IMR-90 (cell line): Measurements from ENCODE around the gene PGS1. TPM values are rescaled to one million over a fixed set of nuclear protein-coding genes. Genes with fewer than 3 reads are reported as not detected.
A peak's percentile ranks its signal among the peaks of the same experiment; 100 is the strongest.

Experiments used
- ATAC-seq: fragments of 200-7000 bp; cut with Tn5 transposase; 2 replicates; pipeline ENCODE4 v1.9.1; 2020; ENCODE audit warnings: low read depth, mild to moderate bottlenecking, moderate library complexity
- BruUV-seq: library from RNA; stranded (reverse); fragments of 400-500 nt; replicated peaks from 2 replicates; lab custom pipeline; 2021; lab: Mats Ljungman, UMichigan
- CTCF ChIA-PET: fragments of 300-600 bp; formaldehyde crosslinking; extraction: SDS; loops from one replicate; lab custom pipeline; 2021; ENCODE audit warnings: antibody characterized with exemption; lab: Yijun Ruan, JAX
- POLR2A ChIA-PET: fragments of 300-600 bp; sonication (Branson Sonifier 250); formaldehyde crosslinking; loops from one replicate; lab custom pipeline; 2022; ENCODE audit warnings: antibody characterized with exemption; ENCODE audit not compliant: unreplicated experiment; lab: Charles Lee
- DNase-seq: peaks from one replicate; pipeline ENCODE4 v3.0.0; 2013
- H2AFZ ChIP-seq: replicated peaks from 2 replicates; pipeline ENCODE3; 2013; ENCODE audit warnings: low read length, mild to moderate bottlenecking; ENCODE audit not compliant: poor library complexity
- H2AK5ac ChIP-seq: 2 replicates; pipeline ENCODE4 v1.6.1; 2013; ENCODE audit warnings: low read depth, low read length, inconsistent platforms
- H2AK9ac ChIP-seq: replicated peaks from 2 replicates; pipeline ENCODE3; 2013; ENCODE audit warnings: mild to moderate bottlenecking, low read depth, low read length, moderate library complexity; ENCODE audit not compliant: poor library complexity
- H2BK120ac ChIP-seq: 2 replicates; pipeline ENCODE4 v1.6.1; 2013; ENCODE audit warnings: low read depth, low read length, inconsistent platforms
- H2BK15ac ChIP-seq: 3 replicates; pipeline ENCODE4 v1.6.1; 2013; ENCODE audit warnings: low read depth, low read length, inconsistent platforms
- H2BK20ac ChIP-seq: 2 replicates; pipeline ENCODE4 v1.6.1; 2013; ENCODE audit warnings: low read depth, mild to moderate bottlenecking, inconsistent platforms, low read length, moderate library complexity
- H2BK5ac ChIP-seq: 2 replicates; pipeline ENCODE4 v1.6.1; 2013; ENCODE audit warnings: mild to moderate bottlenecking, low read depth, low read length, inconsistent platforms; ENCODE audit not compliant: poor library complexity, severe bottlenecking
- H3K14ac ChIP-seq: replicated peaks from 2 replicates; pipeline ENCODE4 v1.6.1; 2013; ENCODE audit warnings: low read depth, low read length, inconsistent platforms
- H3K18ac ChIP-seq: 2 replicates; pipeline ENCODE4 v1.6.1; 2013; ENCODE audit warnings: low read depth, low read length, control low read depth
- H3K23ac ChIP-seq: 2 replicates; pipeline ENCODE4 v1.6.1; 2013; ENCODE audit warnings: low read depth, low read length, inconsistent platforms
- H3K27ac ChIP-seq: 2 replicates; pipeline ENCODE4 v1.5.1; 2013; ENCODE audit warnings: mild to moderate bottlenecking, control low read depth, low read length; ENCODE audit not compliant: insufficient read depth
- H3K27me3 ChIP-seq: 2 replicates; pipeline ENCODE4 v1.6.1; 2013; ENCODE audit warnings: low read length; ENCODE audit not compliant: control insufficient read depth, insufficient read depth
- H3K36me3 ChIP-seq: 2 replicates; pipeline ENCODE4 v1.6.1; 2013; ENCODE audit warnings: low read length, mixed read lengths; ENCODE audit not compliant: control insufficient read depth, insufficient read depth
- H3K4ac ChIP-seq: 2 replicates; pipeline ENCODE4 v1.6.1; 2013; ENCODE audit warnings: low read depth, low read length, inconsistent platforms
- H3K4me1 ChIP-seq: 2 replicates; pipeline ENCODE4 v1.6.1; 2013; ENCODE audit warnings: low read length, mixed read lengths; ENCODE audit not compliant: control insufficient read depth, insufficient read depth
- H3K4me2 ChIP-seq: 2 replicates; pipeline ENCODE4 v1.6.1; 2013; ENCODE audit warnings: low read depth, mild to moderate bottlenecking, control low read depth, low read length, moderate library complexity
- H3K4me3 ChIP-seq: 2 replicates; pipeline ENCODE4 v1.5.1; 2013; ENCODE audit warnings: low read depth, mild to moderate bottlenecking, control low read depth, low read length, moderate library complexity; ENCODE audit not compliant: insufficient read depth
- H3K56ac ChIP-seq: 2 replicates; pipeline ENCODE4 v1.6.1; 2013; ENCODE audit warnings: low read length, inconsistent platforms; ENCODE audit not compliant: insufficient read depth; ENCODE audit errors: extremely low read depth
- H3K79me1 ChIP-seq, 2 experiments: 2 replicates each; pipeline ENCODE4 v1.6.1; 2013; ENCODE audit warnings: low read length in 2 of 2, inconsistent platforms in 1 of 2, low read depth in 1 of 2
- H3K9ac ChIP-seq: 2 replicates; pipeline ENCODE4 v1.6.1; 2013; ENCODE audit warnings: low read depth, low read length, control low read depth
- H3K9me1 ChIP-seq: 2 replicates; pipeline ENCODE4 v1.6.1; 2013; ENCODE audit warnings: low read length, inconsistent platforms; ENCODE audit not compliant: insufficient read depth
- H3K9me3 ChIP-seq: 2 replicates; pipeline ENCODE4 v1.6.1; 2013; ENCODE audit warnings: low read length; ENCODE audit not compliant: control insufficient read depth, insufficient read depth
- H4K20me1 ChIP-seq: 2 replicates; pipeline ENCODE4 v1.6.1; 2013; ENCODE audit warnings: low read length, inconsistent platforms; ENCODE audit not compliant: insufficient read depth
- H4K5ac ChIP-seq: 2 replicates; pipeline ENCODE4 v1.6.1; 2013; ENCODE audit warnings: mild to moderate bottlenecking, low read depth, low read length, control low read depth
- H4K8ac ChIP-seq, 2 experiments: 2 replicates each; pipeline ENCODE4 v1.6.1; 2013; ENCODE audit warnings: low read depth in 2 of 2, low read length in 2 of 2, control low read depth in 1 of 2, inconsistent platforms in 1 of 2
- H4K91ac ChIP-seq: 2 replicates; pipeline ENCODE4 v1.6.1; 2013; ENCODE audit warnings: low read depth, low read length, inconsistent platforms; ENCODE audit not compliant: insufficient read depth
- CEBPB ChIP-seq: IDR thresholded peaks from 2 replicates; pipeline ENCODE4 v1.6.1; 2012; ENCODE audit warnings: low read depth, low read length, improper control_type of control experiment
- FOS ChIP-seq: fragments of 150-350 bp; IDR thresholded peaks from 2 replicates; pipeline ENCODE4 v1.6.1; 2016; ENCODE audit warnings: low read depth, low read length
- MAFK ChIP-seq: IDR thresholded peaks from 2 replicates; pipeline ENCODE4 v1.6.1; 2012; ENCODE audit warnings: low read depth, low read length, improper control_type of control experiment
- MXI1 ChIP-seq: IDR thresholded peaks from 2 replicates; pipeline ENCODE4 v1.6.1; 2012; ENCODE audit warnings: low read depth, mild to moderate bottlenecking, low read length, moderate library complexity, borderline replicate concordance
- NFE2L2 ChIP-seq: fragments of 150-350 bp; IDR thresholded peaks from 2 replicates; pipeline ENCODE4 v1.6.1; 2016; ENCODE audit warnings: low read depth, mild to moderate bottlenecking, low read length
- POLR2A ChIP-seq: IDR thresholded peaks from 2 replicates; pipeline ENCODE4 v1.6.1; 2012; ENCODE audit warnings: mild to moderate bottlenecking, low read depth, low read length
- RAD21 ChIP-seq: IDR thresholded peaks from 2 replicates; pipeline ENCODE4 v1.6.1; 2012; ENCODE audit warnings: low read length, improper control_type of control experiment
- RCOR1 ChIP-seq: IDR thresholded peaks from 2 replicates; pipeline ENCODE4 v1.6.1; 2012; ENCODE audit warnings: mild to moderate bottlenecking, low read length, improper control_type of control experiment; ENCODE audit not compliant: insufficient replicate concordance
- RFX5 ChIP-seq: IDR thresholded peaks from 2 replicates; pipeline ENCODE4 v1.8.0; 2012; ENCODE audit warnings: low read depth, mild to moderate bottlenecking, low read length, moderate library complexity
- SMC3 ChIP-seq: fragments of 150-350 bp; IDR thresholded peaks from 2 replicates; pipeline ENCODE4 v1.6.1; 2016; ENCODE audit warnings: low read depth, mild to moderate bottlenecking, antibody characterized with exemption, low read length, moderate library complexity
- WGBS, 2 experiments: methylation state at CpG; one replicate each; pipeline versions ENCODE4 v1.1.5 to v1.1.7; 2013; ENCODE audit warnings: missing lambda C conversion rate in 2 of 2; ENCODE audit not compliant: insufficient read length in 1 of 2; ENCODE audit errors: extremely low coverage in 2 of 2; 5-methylcytosine and 5-hydroxymethylcytosine counted together
- dilution Hi-C: fragments of 300-500 bp; cut with HindIII; formaldehyde crosslinking; loops from one replicate; pipeline ENCODE4 v1.14.3; 2018; ENCODE audit warnings: low sequenced_read_pairs; ENCODE audit not compliant: unreplicated experiment
- in situ Hi-C: fragments of 300-500 bp; cut with MboI; formaldehyde crosslinking; loops from 3 replicates; pipeline ENCODE4 v1.14.3; 2019; ENCODE audit warnings: low sequenced_read_pairs, inconsistent platforms, mixed read lengths
- intact Hi-C: fragments of 100-400 bp; cut with micrococcal nuclease; formaldehyde crosslinking; loops from 2 replicates; pipeline ENCODE4 v1.10.0; 2022
- polyA plus RNA-seq, 3 experiments: library from polyadenylated mRNA; depleted of rRNA; stranded (reverse); fragments of >200 nt; gene quantifications; 2 replicates each; pipeline ENCODE4 v1.2.3, GENCODE V29; 2012; ENCODE audit warnings: low replicate concordance in 1 of 3
- total RNA-seq: library from RNA; depleted of rRNA; stranded (reverse); fragments of >200 nt; gene quantifications from 2 replicates; pipeline ENCODE4 v1.2.3, GENCODE V29; 2012

The PGS1 gene
- total and polyA plus RNA-seq, 2 of the 4 experiments (the other 2 are of a cell fraction): 18.5 to 43.2 TPM

- Histone ChIP-seq H3K56ac (no peak overlapping the region), H3K14ac (no peak overlapping the region), H2AFZ (no peak overlapping the region), H3K18ac (no peak overlapping the region), H3K23ac (no peak overlapping the region), H2BK15ac (no peak overlapping the region), H3K79me1 (peaks cover 0 to 13% of the 10 kb centered on the region in 2 experiments; a peak in 1 of 4 replicates), H2BK120ac (no peak overlapping the region), H2AK5ac (peak overlapping the region; percentile 9; the same call in 1 of the 2 replicates), H3K4ac (no peak overlapping the region), H3K27ac (no peak overlapping the region), H3K27me3 (no peaks in the 10 kb centered on the region), H4K20me1 (no peaks in the 10 kb centered on the region), H3K9ac (no peak overlapping the region), H2BK20ac (no peak overlapping the region), H3K4me1 (peaks cover 14% of the 10 kb centered on the region; the same call in 1 of the 2 replicates), H4K91ac (no peak overlapping the region), H4K5ac (no peak overlapping the region), H3K9me3 (no peaks in the 10 kb centered on the region), H2BK5ac (no peak overlapping the region), H3K4me2 (no peak overlapping the region), H2AK9ac (no peak overlapping the region), H3K9me1 (peaks cover 3% of the 10 kb centered on the region; the same call in 1 of the 2 replicates), H4K8ac (no peak overlapping the region), H3K4me3 (no peak overlapping the region), H3K36me3 (peaks cover 36% of the 10 kb centered on the region)
- no TSS peak for BruUV-seq
- DNase-seq (no peak), ATAC-seq (no peak)
- in situ Hi-C loops: loop anchor here (10.0 kb wide), 2 partner anchors 135 to 315 kb away; no protein-coding TSS in a partner anchor
- dilution Hi-C loops: no loop called here
- ChIA-PET CTCF (no interaction called here), POLR2A (no interaction called here)
- intact Hi-C loops: no loop called here
- TF ChIP-seq MAFK (no peak), CEBPB (no peak), MXI1 (no peak), NFE2L2 (no peak), RCOR1 (no peak), RAD21 (no peak), RFX5 (no peak), FOS (no peak), SMC3 (no peak), POLR2A (no peak)
- 69% methylated on average over 8 of the region's 10 CpGs; no CpG with 5 or more reads in 1 of the 2 experiments for WGBS, 2 experiments
Observed at GRCh38 chr17:78429618-78429995, 51.2 kb downstream of the PGS1 start.
